Measurements from ENCODE around the gene ZC3H14.

The ZC3H14 gene

DNA sequence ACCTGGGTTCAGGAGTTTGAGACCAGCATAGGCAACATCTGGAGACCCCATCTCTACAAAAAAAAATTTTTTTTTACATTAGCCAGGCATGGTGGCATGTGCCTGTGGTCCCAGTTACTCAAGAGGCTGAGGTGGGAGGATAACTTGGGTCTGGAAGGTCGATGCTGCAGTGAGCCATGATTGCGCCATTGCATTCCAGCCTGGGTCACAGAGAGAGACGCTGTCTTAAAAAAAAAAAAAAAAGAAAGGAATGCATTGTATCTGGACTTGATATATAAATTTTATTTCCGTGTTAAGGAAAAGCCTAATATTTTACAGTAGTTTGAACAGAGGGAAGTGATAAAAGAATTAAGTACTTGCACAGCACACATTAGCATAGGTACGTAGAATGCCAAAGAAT lies 97.2 kb downstream of the ZC3H14 start:
- no peaks in the 10 kb centered on the region for H3K4me1 ChIP-seq (ENCODE audit: control insufficient read depth in 1 of 2, insufficient read depth in 2 of 2, low read length in 2 of 2)
- H3K27me3 ChIP-seq (ENCODE audit: control insufficient read depth in 1 of 2, insufficient read depth in 2 of 2, low read length in 2 of 2) = no peaks in the 10 kb centered on the region
- H3K36me3 ChIP-seq (ENCODE audit: control insufficient read depth in 1 of 2, insufficient read depth in 2 of 2, low read length in 2 of 2) = no peaks in the 10 kb centered on the region
- no peak overlapping the region for H3K27ac ChIP-seq (ENCODE audit: low read depth, low read length)
- H3K9me3 ChIP-seq (ENCODE audit: control insufficient read depth in 1 of 2, low read length in 2 of 2) = no peaks in the 10 kb centered on the region
- no peak overlapping the region for H3K4me3 ChIP-seq (ENCODE audit: low read depth in 1 of 2, low read length in 2 of 2)
- no peak overlapping the region for H3K9ac ChIP-seq (ENCODE audit: low read depth in 1 of 2, low read length in 2 of 2)

DNA sequence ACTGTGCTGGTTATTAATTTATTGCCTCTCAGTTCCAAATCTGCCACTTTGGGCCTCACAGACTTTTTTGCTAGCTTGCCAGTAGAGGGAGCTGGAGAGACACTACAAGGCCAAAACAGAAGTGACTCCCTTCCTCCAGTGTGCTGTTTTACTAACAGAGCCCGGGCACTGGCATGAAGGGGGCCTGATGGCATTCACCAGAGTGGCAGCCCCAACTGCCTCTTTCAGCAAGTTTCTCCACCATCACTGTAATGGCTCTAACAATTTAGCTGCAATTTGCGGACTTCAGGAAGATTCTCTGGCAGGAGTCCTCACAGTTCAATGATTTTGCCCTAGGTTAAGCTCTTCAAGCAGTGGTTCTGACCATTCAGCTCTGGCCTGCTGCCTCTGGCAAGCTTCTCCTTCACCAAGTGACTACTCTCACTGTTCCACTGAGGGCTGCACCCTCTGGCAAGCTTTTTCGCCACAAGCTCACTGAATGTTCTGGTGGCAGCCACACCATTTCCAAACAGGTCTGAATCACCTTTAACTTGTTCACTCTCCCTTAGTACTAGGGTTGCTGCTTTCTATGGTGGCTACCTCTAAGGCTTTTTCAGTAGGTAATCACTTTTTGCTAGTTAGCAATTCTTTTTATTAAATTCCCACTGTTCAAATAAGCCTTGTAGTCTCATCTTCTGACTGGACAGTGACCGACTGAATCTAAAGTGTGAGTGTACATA lies 104.9 kb downstream of the ZC3H14 start:
- H3K9me3 ChIP-seq (ENCODE audit: control insufficient read depth in 1 of 2, low read length in 2 of 2) = no peaks in the 10 kb centered on the region

DNA sequence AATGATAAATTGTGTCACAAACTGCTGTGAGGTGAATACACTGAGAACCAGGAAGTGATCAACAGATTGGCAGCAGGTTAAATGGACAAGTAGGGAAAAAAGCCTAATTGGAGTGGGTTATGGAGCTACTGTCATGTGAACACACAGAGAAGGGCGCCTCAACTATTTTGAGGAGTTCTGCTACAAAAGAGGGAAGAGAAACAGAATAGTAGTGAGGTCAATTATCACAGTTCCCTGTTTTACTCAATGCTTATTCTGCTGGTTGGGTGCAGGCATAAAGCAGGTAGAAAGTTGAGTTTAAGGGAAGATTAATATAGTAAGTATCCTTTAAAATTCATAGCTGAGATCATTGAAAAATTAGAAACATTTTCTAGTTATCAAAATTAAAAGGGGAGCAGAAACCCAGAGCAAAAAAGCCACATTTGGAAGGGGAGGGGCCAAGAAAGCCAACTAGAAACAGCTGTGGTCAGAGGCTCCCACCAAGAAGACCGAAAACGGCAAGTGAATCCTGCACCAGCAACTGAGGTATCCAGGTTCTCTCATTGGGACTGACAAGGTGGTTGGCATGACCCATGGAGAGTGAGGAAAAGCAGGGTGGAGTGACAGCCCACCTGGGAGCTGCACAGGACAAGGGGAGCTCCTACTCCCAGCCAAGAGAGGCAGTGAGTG lies 105.7 kb downstream of the ZC3H14 start:
- Histone ChIP-seq H3K9me3 (ENCODE audit: control insufficient read depth in 1 of 2, low read length in 2 of 2) (no peaks in the 10 kb centered on the region), H3K27ac (ENCODE audit: low read depth, low read length) (no peak overlapping the region), H3K4me1 (ENCODE audit: control insufficient read depth in 1 of 2, insufficient read depth in 2 of 2, low read length in 2 of 2) (peaks cover 0 to 3% of the 10 kb centered on the region in 2 donors), H3K27me3 (ENCODE audit: control insufficient read depth in 1 of 2, insufficient read depth in 2 of 2, low read length in 2 of 2) (no peaks in the 10 kb centered on the region), H3K4me3 (ENCODE audit: low read depth in 1 of 2, low read length in 2 of 2) (no peak overlapping the region), H3K36me3 (ENCODE audit: control insufficient read depth in 1 of 2, insufficient read depth in 2 of 2, low read length in 2 of 2) (no peaks in the 10 kb centered on the region), H3K9ac (ENCODE audit: low read depth in 1 of 2, low read length in 2 of 2) (no peak overlapping the region)

More for the DNA sequence above, 104.9 kb downstream of the ZC3H14 start:
- Histone ChIP-seq H3K27me3 (ENCODE audit: control insufficient read depth in 1 of 2, insufficient read depth in 2 of 2, low read length in 2 of 2) (no peaks in the 10 kb centered on the region), H3K4me3 (ENCODE audit: low read depth in 1 of 2, low read length in 2 of 2) (no peak overlapping the region), H3K4me1 (ENCODE audit: control insufficient read depth in 1 of 2, insufficient read depth in 2 of 2, low read length in 2 of 2) (peaks cover 0 to 3% of the 10 kb centered on the region in 2 donors), H3K27ac (ENCODE audit: low read depth, low read length) (no peak overlapping the region), H3K9ac (ENCODE audit: low read depth in 1 of 2, low read length in 2 of 2) (no peak overlapping the region), H3K36me3 (ENCODE audit: control insufficient read depth in 1 of 2, insufficient read depth in 2 of 2, low read length in 2 of 2) (no peaks in the 10 kb centered on the region)

DNA sequence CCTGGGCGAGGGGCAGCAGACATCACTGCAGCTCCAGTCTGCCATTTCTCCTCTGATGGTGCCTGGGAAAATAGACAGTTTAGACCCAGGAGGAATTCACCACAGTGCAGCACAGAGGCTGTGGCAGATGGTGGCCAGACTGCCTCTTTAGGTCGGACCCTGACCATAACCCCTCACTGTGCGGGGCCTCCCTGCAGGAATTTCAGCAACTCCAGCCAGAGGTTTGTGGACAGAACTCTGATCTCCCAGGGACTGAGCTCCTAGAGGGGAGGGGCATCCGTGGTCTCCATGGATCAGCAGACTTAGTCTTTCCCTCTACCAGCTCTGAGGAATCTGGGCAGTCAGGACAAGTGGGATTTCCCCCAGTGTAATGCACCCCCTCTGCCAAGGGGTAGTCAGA lies 106.5 kb downstream of the ZC3H14 start:
- no peak overlapping the region for H3K4me3 ChIP-seq (ENCODE audit: low read depth in 1 of 2, low read length in 2 of 2)

More for the DNA sequence above, 106.5 kb downstream of the ZC3H14 start:
- Histone ChIP-seq H3K9ac (ENCODE audit: low read depth in 1 of 2, low read length in 2 of 2) (no peak overlapping the region), H3K4me1 (ENCODE audit: control insufficient read depth in 1 of 2, insufficient read depth in 2 of 2, low read length in 2 of 2) (peaks cover 0 to 3% of the 10 kb centered on the region in 2 donors), H3K27me3 (ENCODE audit: control insufficient read depth in 1 of 2, insufficient read depth in 2 of 2, low read length in 2 of 2) (no peaks in the 10 kb centered on the region), H3K36me3 (ENCODE audit: control insufficient read depth in 1 of 2, insufficient read depth in 2 of 2, low read length in 2 of 2) (no peaks in the 10 kb centered on the region), H3K27ac (ENCODE audit: low read depth, low read length) (no peak overlapping the region), H3K9me3 (ENCODE audit: control insufficient read depth in 1 of 2, low read length in 2 of 2) (no peaks in the 10 kb centered on the region)

Data from duodenal mucosa (tissue), 2 donors.